HFFc6 (cell line): Measurements from ENCODE around the gene MSI2. TPM values are rescaled to one million over a fixed set of nuclear protein-coding genes. Genes with fewer than 3 reads are reported as not detected.

ENCODE experiments used
- DNase-seq: peaks from one replicate; pipeline ENCODE4 v3.0.0-alpha.2; 2018
- H3K27ac Mint-ChIP-seq: 2 replicates; pipeline ENCODE4 v1.8.0; 2020; ENCODE audit warnings: mild to moderate bottlenecking, mixed read lengths
- H3K27me3 Mint-ChIP-seq: 2 replicates; pipeline ENCODE4 v1.8.0; 2021; ENCODE audit warnings: mild to moderate bottlenecking, moderate library complexity, mixed read lengths; ENCODE audit not compliant: insufficient read depth
- H3K36me3 Mint-ChIP-seq: 2 replicates; pipeline ENCODE4 v1.8.0; 2021; ENCODE audit warnings: low read depth, mixed read lengths
- H3K4me1 Mint-ChIP-seq: 2 replicates; pipeline ENCODE4 v1.8.0; 2020; ENCODE audit warnings: low read depth, mixed read lengths
- H3K4me3 Mint-ChIP-seq: 2 replicates; pipeline ENCODE4 v1.8.0; 2020; ENCODE audit warnings: mild to moderate bottlenecking, moderate library complexity, mixed read lengths
- H3K9me3 Mint-ChIP-seq: 2 replicates; pipeline ENCODE4 v1.8.0; 2020; ENCODE audit warnings: mild to moderate bottlenecking, mixed read lengths
- CTCF ChIP-seq: fragments of 200-600 bp; sonication (generic); IDR thresholded peaks from 2 replicates; pipeline ENCODE4 v1.5.0; 2021; ENCODE audit warnings: antibody characterized with exemption, mild to moderate bottlenecking
- total RNA-seq, 6 experiments: library from RNA; stranded (reverse); fragmentation: NEBNext Ultra II Directional; extraction: Animal tissue kit (Norgen Biotek cat#: 25700); gene quantifications; 2 replicates in 1 of 6; 3 replicates in 5 of 6; pipeline ENCODE4 v1.2.3, GENCODE V29; 2021

The MSI2 gene
- total RNA-seq, 6 experiments from 2014 or later: 53.5 to 71.7 (median 55.0) TPM

- H3K27me3 Mint-ChIP-seq: peaks cover 2% of the 10 kb centered on the region; the same call in 1 of the 2 replicates
- no peak for TF ChIP-seq CTCF
- no peak for DNase-seq
- no peaks in the 10 kb centered on the region for H3K9me3 Mint-ChIP-seq
- no peak overlapping the region for H3K4me3 Mint-ChIP-seq
- H3K27ac Mint-ChIP-seq: no peak overlapping the region
- 0 out of 2 replicates have a peak, but pooled peaks cover 4% of the 10 kb centered on the region for H3K36me3 Mint-ChIP-seq
- peaks cover 19% of the 10 kb centered on the region for H3K4me1 Mint-ChIP-seq
These were observed 101.6 kb downstream of the MSI2 start for GRCh38 chr17:57357830-57358430.

- H3K4me3 Mint-ChIP-seq: no peak overlapping the region
- H3K4me1 Mint-ChIP-seq: peaks cover 16% of the 10 kb centered on the region
- DNase-seq: no peak
- no peaks in the 10 kb centered on the region for H3K9me3 Mint-ChIP-seq
- H3K27ac Mint-ChIP-seq: no peak overlapping the region
- TF ChIP-seq CTCF: no peak
- H3K27me3 Mint-ChIP-seq: no peaks in the 10 kb centered on the region; the same call in 1 of the 2 replicates
- no peaks in the 10 kb centered on the region for H3K36me3 Mint-ChIP-seq
These were observed 103.9 kb downstream of the MSI2 start for GRCh38 chr17:57360266-57360665.

- Mint-ChIP-seq H3K36me3 (no peaks in the 10 kb centered on the region), H3K9me3 (no peaks in the 10 kb centered on the region), H3K27me3 (no peaks in the 10 kb centered on the region; the same call in 1 of the 2 replicates), H3K27ac (no peak overlapping the region), H3K4me3 (no peak overlapping the region), H3K4me1 (peaks cover 16% of the 10 kb centered on the region)
- no peak for DNase-seq
- no peak for TF ChIP-seq CTCF
These were observed 106.7 kb downstream of the MSI2 start for GRCh38 chr17:57362797-57363556.

- H3K36me3 Mint-ChIP-seq: no peaks in the 10 kb centered on the region
- H3K27me3 Mint-ChIP-seq: no peaks in the 10 kb centered on the region; the same call in 1 of the 2 replicates
- no peak overlapping the region for H3K27ac Mint-ChIP-seq
- H3K4me1 Mint-ChIP-seq: peaks cover 14% of the 10 kb centered on the region
- H3K9me3 Mint-ChIP-seq: no peaks in the 10 kb centered on the region
- no peak overlapping the region for H3K4me3 Mint-ChIP-seq
- TF ChIP-seq CTCF: no peak
- DNase-seq: no peak
These were observed 107.3 kb downstream of the MSI2 start for GRCh38 chr17:57363580-57363979.

- no peak for DNase-seq
- H3K4me3 Mint-ChIP-seq: no peak overlapping the region
- peaks cover 19% of the 10 kb centered on the region for H3K4me1 Mint-ChIP-seq
- no peaks in the 10 kb centered on the region for H3K9me3 Mint-ChIP-seq
- no peaks in the 10 kb centered on the region; the same call in 1 of the 2 replicates for H3K27me3 Mint-ChIP-seq
- H3K36me3 Mint-ChIP-seq: no peaks in the 10 kb centered on the region
- H3K27ac Mint-ChIP-seq: no peak overlapping the region
- TF ChIP-seq CTCF: no peak
These were observed 107.8 kb downstream of the MSI2 start for GRCh38 chr17:57363998-57364643.
